NCI-H1105 (cell line): Measurements from ENCODE around the gene LRRC14B.
"Not testable (repeated sequence)": the region's sequence is repeated elsewhere in the genome, so short reads cannot be mapped to it uniquely, and the experiment has no call there.

ENCODE experiments used
- DNase-seq: peaks from one replicate; lab custom pipeline; 2025; lab: John Stamatoyannopoulos, UW

The LRRC14B gene

GRCh38 chr5:207599-207998 lies 16.3 kb downstream of the LRRC14B start:
- no peak for DNase-seq

- DNase-seq: no peak
Measured at GRCh38 chr5:208449-209114, 17.3 kb downstream of the LRRC14B start.

- no peak for DNase-seq
Measured at GRCh38 chr5:213803-214395, 22.6 kb downstream of the LRRC14B start.

- DNase-seq: not testable (repeated sequence)
Measured at GRCh38 chr5:215256-215655, 24.0 kb downstream of the LRRC14B start.

GRCh38 chr5:216076-216475 lies 24.8 kb downstream of the LRRC14B start:
- DNase-seq: not testable (repeated sequence)

- peak; percentile 96 for DNase-seq
Measured at GRCh38 chr5:217494-218456, 26.5 kb downstream of the LRRC14B start, which contains the start of the genes CCDC127 and SDHA. Gene CCDC127 (minus strand): TSS chr5:218153. CDS start chr5:216849, 1,304 bp downstream. Gene SDHA (plus strand): TSS chr5:218320. CDS start chr5:218356, 36 bp downstream.

GRCh38 chr5:218457-219291 lies 27.4 kb downstream of the LRRC14B start:
- no peak for DNase-seq

GRCh38 chr5:219460-219863 lies 28.2 kb downstream of the LRRC14B start:
- no peak for DNase-seq

- DNase-seq: no peak
Measured at GRCh38 chr5:219991-220390, 28.7 kb downstream of the LRRC14B start.

- DNase-seq: not testable (repeated sequence)
Measured at GRCh38 chr5:222951-223715, 31.8 kb downstream of the LRRC14B start.

GRCh38 chr5:223791-224190 lies 32.5 kb downstream of the LRRC14B start:
- DNase-seq: no peak

- DNase-seq: no peak
Measured at GRCh38 chr5:225334-225733, 34.0 kb downstream of the LRRC14B start.

GRCh38 chr5:227375-227774 lies 36.1 kb downstream of the LRRC14B start:
- not testable (repeated sequence) for DNase-seq

- DNase-seq: no peak
Measured at GRCh38 chr5:228886-229285, 37.6 kb downstream of the LRRC14B start.

- DNase-seq: no peak
Measured at GRCh38 chr5:230711-231110, 39.4 kb downstream of the LRRC14B start.

GRCh38 chr5:231661-232060 lies 40.4 kb downstream of the LRRC14B start:
- DNase-seq: no peak

- not testable (repeated sequence) for DNase-seq
Measured at GRCh38 chr5:233426-233825, 42.1 kb downstream of the LRRC14B start.

GRCh38 chr5:234450-234849 lies 43.2 kb downstream of the LRRC14B start:
- DNase-seq: no peak

GRCh38 chr5:235527-235926 lies 44.2 kb downstream of the LRRC14B start:
- DNase-seq: not testable (repeated sequence)

- not testable (repeated sequence) for DNase-seq
Measured at GRCh38 chr5:237931-238330, 46.6 kb downstream of the LRRC14B start.

GRCh38 chr5:240550-240949 lies 49.3 kb downstream of the LRRC14B start:
- not testable (repeated sequence) for DNase-seq
